KOPT-K1 (cell line): ENCODE data around the gene NUDT21.
A peak's percentile ranks its signal among the peaks of the same experiment; 100 is the strongest.

Experiments used
- H3K27ac ChIP-seq: fragments of 200-600 bp; sonication (generic); 2 replicates; pipeline ENCODE4 v1.5.1; 2016; ENCODE audit warnings: antibody characterized with exemption, mild to moderate bottlenecking, low read depth, low read length; ENCODE audit not compliant: poor library complexity, severe bottlenecking
- H3K36me3 ChIP-seq: fragments of 200-600 bp; sonication (generic); 2 replicates; pipeline ENCODE4 v1.5.1; 2017; ENCODE audit warnings: antibody characterized with exemption, mild to moderate bottlenecking, low read length, moderate library complexity; ENCODE audit not compliant: insufficient read depth
- H3K9me3 ChIP-seq: fragments of 200-600 bp; sonication (generic); 2 replicates; pipeline ENCODE4 v1.5.1; 2017; ENCODE audit warnings: antibody characterized with exemption, low read length, mild to moderate bottlenecking; ENCODE audit not compliant: insufficient read depth, poor library complexity, severe bottlenecking

NUDT21 gene

GRCh38 chr16:56428091-56428490 lies 23.0 kb downstream of the NUDT21 start:
- peaks cover 52% of the 10 kb centered on the region for H3K36me3 ChIP-seq
- H3K27ac ChIP-seq: no peak overlapping the region
- H3K9me3 ChIP-seq: no peaks in the 10 kb centered on the region

GRCh38 chr16:56426585-56426984 lies 24.5 kb downstream of the NUDT21 start:
- no peak overlapping the region for H3K27ac ChIP-seq

GRCh38 chr16:56425439-56425832 lies 25.7 kb downstream of the NUDT21 start, which contains the start of gene AMFR:
Gene AMFR, minus strand, starts transcription at chr16:56425545. Its CDS starts 218 bp downstream, at chr16:56425327.
- H3K36me3 ChIP-seq: peaks cover 26% of the 10 kb centered on the region
- H3K9me3 ChIP-seq: no peaks in the 10 kb centered on the region
- H3K27ac ChIP-seq: peak within 1 kb of the TSS; percentile 78

More at GRCh38 chr16:56426585-56426984, 24.5 kb downstream of the NUDT21 start:
- Histone ChIP-seq H3K36me3 (peaks cover 37% of the 10 kb centered on the region), H3K9me3 (no peaks in the 10 kb centered on the region)

- H3K9me3 ChIP-seq: no peaks in the 10 kb centered on the region
- H3K27ac ChIP-seq: peak overlapping the region; percentile 78
- peaks cover 20% of the 10 kb centered on the region for H3K36me3 ChIP-seq
Measured at GRCh38 chr16:56424791-56425438, 26.2 kb downstream of the NUDT21 start.

GRCh38 chr16:56424404-56424764 lies 26.7 kb downstream of the NUDT21 start:
- H3K36me3 ChIP-seq: peaks cover 15% of the 10 kb centered on the region
- H3K27ac ChIP-seq: peak overlapping the region; percentile 78
- no peaks in the 10 kb centered on the region for H3K9me3 ChIP-seq

GRCh38 chr16:56423584-56424403 lies 27.3 kb downstream of the NUDT21 start:
- no peaks in the 10 kb centered on the region for H3K9me3 ChIP-seq
- peak overlapping the region; percentile 78 for H3K27ac ChIP-seq
- peaks cover 9% of the 10 kb centered on the region for H3K36me3 ChIP-seq

GRCh38 chr16:56422896-56423441 lies 28.2 kb downstream of the NUDT21 start:
- Histone ChIP-seq H3K36me3 (peaks cover 5% of the 10 kb centered on the region), H3K9me3 (no peaks in the 10 kb centered on the region), H3K27ac (no peak overlapping the region)

GRCh38 chr16:56421976-56422669 lies 29.0 kb downstream of the NUDT21 start:
- Histone ChIP-seq H3K9me3 (no peaks in the 10 kb centered on the region), H3K36me3 (no peaks in the 10 kb centered on the region), H3K27ac (no peak overlapping the region)

GRCh38 chr16:56421313-56421712 lies 29.8 kb downstream of the NUDT21 start:
- Histone ChIP-seq H3K27ac (no peak overlapping the region), H3K9me3 (no peaks in the 10 kb centered on the region), H3K36me3 (no peaks in the 10 kb centered on the region)

GRCh38 chr16:56420613-56421012 lies 30.5 kb downstream of the NUDT21 start:
- Histone ChIP-seq H3K36me3 (no peaks in the 10 kb centered on the region), H3K9me3 (no peaks in the 10 kb centered on the region), H3K27ac (no peak overlapping the region)

GRCh38 chr16:56419740-56420548 lies 31.2 kb downstream of the NUDT21 start:
- Histone ChIP-seq H3K36me3 (no peaks in the 10 kb centered on the region), H3K27ac (no peak overlapping the region), H3K9me3 (no peaks in the 10 kb centered on the region)

GRCh38 chr16:56417138-56417537 lies 34.0 kb downstream of the NUDT21 start:
- Histone ChIP-seq H3K27ac (no peak overlapping the region), H3K36me3 (peaks cover 21% of the 10 kb centered on the region), H3K9me3 (no peaks in the 10 kb centered on the region)

- H3K27ac ChIP-seq: no peak overlapping the region
- no peaks in the 10 kb centered on the region for H3K9me3 ChIP-seq
- H3K36me3 ChIP-seq: peaks cover 33% of the 10 kb centered on the region
Measured at GRCh38 chr16:56415875-56416274, 35.3 kb downstream of the NUDT21 start.

GRCh38 chr16:56414366-56414765 lies 36.8 kb downstream of the NUDT21 start:
- no peaks in the 10 kb centered on the region for H3K9me3 ChIP-seq
- H3K36me3 ChIP-seq: peaks cover 48% of the 10 kb centered on the region
- no peak overlapping the region for H3K27ac ChIP-seq
